HG03571 (cell line): Measurements from ENCODE around the gene RTEL1.

Experiments
- ATAC-seq: cut with Tn5 transposase; IDR thresholded peaks from one replicate; pipeline ENCODE4 v1.9.1; 2021; ENCODE audit not compliant: unreplicated experiment

RTEL1 gene

DNA sequence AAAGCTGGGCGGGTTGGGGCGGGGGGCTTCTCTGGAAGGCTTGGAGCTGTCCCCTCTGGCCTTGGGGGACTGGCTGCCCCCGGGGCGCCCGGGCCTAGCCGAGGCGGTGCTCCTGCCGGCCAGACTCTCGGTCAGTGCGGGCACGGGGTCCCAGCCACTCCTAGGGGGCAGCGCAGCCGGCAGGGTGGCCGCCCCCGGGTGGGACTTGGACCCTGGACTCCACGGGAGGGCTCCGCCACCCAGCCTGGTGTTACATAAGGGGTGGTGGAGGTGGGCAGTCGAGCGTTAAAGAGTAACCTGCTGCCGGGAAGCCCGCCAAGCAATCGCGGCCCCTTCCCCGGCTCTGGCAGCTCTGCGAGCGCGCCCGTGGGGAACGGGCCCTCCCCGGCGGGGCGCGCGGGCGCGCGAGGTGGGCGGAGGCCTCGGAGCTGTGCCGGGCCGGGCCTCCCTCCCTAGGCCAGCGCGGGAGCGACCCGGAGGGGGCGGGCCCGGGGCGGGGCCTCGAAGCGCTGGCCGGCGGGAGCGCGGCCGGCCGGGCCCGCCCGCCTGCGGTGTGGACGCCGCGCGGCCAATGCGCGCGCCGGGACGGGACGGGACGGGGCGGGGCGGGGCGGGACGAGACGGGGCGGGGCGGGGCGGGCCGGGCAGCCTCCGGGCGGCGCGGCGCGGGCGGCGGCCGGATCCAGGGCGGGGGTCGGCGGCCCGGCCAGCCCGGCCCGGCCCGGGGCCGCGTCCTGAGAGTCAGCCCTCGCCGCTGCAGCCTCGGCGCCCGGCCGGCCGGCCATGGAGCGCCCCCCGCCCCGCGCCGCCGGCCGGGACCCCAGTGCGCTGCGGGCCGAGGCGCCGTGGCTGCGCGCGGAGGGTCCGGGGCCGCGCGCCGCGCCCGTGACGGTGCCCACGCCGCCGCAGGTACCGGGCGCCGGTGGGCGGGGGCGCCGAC, 81.3 kb downstream of the RTEL1 start, which contains the start of gene SLC2A4RG:
TSS of gene SLC2A4RG (plus strand) at position 647 of the 940 bp plus-strand sequence. CDS start at position 784, 137 bp downstream.
- ATAC-seq, result no peak

DNA sequence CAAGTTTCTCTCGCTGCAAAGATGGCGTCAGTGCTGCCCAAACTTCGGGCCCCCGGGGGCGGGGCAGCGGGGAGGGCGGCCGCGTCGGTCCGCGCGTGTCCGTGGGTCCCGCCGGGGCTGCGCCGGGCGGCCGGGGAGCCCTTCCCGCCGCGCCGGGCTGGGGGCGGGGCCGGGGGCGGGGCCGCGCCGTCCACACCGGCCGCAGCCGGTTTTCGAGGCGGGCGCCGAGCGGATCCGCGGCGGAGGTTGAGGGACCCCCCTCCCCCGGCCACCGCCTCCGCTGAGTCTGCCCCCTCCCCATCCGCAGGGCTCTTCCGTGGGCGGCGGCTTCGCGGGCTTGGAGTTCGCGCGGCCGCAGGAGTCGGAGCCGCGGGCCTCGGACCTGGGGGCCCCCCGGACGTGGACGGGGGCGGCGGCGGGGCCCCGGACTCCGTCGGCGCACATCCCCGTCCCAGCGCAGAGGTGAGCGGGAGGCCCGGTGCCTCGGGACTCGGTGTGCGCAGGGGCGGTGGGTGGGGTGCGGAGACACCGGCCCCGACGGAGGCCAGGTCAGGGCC, 82.0 kb downstream of the RTEL1 start:
- ATAC-seq, result no peak

DNA sequence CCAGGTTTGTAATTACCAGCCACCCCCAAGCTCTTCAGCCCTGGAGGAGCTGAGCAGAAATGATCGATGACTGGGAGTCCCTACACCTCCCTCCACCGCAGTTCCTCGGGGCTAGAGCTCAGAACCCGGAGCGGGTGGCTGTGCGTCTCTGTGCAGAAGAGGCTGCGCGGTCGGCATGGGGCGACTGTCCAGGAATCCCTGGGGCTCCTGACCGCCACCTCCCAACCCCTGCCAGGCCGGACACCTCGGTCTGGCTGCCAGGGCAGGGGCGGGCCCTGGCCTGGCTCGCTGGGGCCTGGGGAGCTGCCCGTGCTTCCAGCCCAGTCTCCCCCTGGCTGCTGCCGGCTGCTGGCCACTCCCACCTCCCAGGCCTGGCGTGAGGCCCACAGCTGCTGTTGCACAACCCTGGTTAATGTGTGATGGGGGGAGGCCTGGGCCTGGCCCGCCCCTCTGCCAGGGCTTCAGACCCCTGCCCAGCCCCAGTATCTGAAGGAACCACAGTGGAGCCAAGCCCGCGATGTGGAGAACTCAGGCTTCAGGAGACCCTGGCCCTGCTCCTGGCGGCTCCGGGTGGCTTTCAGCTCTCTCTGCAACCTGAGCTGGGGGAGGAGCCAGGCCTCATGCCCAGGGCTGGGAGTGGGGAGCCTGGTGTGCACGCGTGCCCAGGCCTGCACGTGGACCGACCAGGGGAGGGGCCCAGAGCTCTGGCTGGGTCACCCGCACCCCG, 82.7 kb downstream of the RTEL1 start:
- ATAC-seq, result no peak

DNA sequence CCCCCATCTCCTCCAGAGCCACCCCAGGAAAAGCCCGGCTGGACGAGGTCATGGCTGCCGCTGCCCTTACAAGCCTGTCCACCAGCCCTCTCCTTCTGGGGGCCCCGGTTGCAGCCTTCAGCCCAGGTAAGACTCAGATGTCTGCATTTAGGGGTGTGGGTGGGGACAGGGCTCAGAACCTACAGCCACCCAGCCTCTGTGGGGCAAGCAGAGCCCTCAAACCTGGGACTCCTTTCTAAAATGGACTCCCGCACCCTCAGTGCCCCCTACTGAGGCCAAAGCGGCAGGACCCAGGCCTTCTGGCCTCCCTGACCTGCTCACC, 83.2 kb downstream of the RTEL1 start:
- ATAC-seq, result no peak

DNA sequence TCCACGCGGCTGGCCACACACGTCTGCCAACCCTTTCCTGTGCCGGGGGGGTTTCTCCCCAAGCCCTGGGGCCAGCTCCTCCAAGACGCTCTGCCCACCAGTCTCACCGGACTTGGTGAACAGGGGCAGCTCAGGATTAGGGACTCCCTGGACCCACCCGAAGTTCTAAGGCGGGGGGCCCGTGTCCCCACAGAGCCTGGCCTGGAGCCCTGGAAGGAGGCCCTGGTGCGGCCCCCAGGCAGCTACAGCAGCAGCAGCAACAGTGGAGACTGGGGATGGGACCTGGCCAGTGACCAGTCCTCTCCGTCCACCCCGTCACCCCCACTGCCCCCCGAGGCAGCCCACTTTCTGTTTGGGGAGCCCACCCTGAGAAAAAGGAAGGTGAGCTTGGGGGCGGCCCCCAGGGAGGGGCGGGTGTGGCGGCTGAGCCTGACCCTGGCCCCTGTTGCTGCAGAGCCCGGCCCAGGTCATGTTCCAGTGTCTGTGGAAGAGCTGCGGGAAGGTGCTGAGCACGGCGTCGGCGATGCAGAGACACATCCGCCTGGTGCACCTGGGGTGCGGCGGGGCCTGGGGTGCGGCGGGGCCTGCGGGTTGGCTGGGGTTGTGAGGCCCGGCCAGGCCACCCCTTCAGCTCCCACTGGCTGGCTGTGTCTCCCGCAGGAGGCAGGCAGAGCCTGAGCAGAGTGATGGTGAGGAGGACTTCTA, 83.7 kb downstream of the RTEL1 start:
- ATAC-seq, result no peak

DNA sequence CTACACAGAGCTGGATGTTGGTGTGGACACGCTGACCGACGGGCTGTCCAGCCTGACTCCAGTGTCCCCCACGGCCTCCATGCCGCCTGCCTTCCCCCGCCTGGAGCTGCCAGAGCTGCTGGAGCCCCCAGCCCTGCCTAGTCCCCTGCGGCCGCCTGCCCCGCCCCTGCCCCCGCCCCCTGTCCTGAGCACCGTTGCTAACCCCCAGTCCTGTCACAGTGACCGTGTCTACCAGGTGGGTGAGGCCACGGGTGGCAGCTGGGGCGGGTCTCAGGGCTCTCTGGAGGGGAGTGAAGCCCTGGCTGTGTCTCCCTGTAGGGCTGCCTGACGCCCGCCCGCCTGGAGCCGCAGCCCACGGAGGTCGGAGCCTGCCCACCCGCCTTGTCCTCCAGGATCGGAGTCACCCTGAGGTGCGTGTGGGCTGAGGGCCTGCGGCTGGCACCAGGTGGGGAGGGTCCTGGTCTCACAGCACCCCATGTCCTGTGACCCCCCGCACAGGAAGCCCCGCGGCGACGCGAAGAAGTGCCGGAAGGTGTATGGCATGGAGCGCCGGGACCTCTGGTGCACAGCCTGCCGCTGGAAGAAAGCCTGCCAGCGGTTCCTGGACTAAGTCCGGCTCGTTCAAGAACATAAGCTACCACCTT, 84.4 kb downstream of the RTEL1 start:
- no peak for ATAC-seq

DNA sequence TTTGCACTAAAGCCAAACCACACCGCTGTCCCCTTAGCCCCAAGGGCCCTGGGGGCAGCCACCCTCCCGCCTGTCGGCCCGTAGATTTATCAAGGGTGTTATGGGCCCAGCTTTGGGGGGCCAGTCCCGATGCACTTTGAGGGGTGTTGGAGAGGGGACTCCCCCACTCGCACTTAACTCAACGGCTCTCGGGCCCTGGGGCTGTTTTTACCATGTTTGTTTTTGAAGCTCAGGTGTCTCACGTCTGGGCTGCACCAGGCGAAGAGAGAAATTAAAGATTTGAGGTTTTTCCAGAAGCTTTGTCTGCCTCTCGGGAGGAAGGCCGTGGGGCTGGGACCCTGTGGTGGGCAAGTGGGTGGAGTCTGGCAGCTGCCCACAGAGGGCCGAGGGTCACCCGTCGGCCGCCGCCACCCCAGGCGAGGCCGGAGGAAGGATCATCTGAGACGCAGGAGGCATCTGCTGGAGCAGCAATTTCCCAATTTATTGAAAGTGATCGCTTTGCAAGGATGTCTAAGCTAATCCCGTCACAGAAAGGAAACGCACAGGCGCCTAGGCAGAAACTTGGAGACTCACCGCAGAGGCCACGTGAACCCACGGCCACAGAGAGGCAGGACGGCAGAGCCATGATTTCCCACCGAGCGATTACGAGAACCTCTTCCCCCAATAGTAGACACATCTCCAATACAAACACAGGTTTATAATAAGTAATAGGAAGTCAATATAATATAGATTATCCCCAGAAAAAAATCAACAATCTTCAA, 85.3 kb downstream of the RTEL1 start:
- ATAC-seq, result no peak

DNA sequence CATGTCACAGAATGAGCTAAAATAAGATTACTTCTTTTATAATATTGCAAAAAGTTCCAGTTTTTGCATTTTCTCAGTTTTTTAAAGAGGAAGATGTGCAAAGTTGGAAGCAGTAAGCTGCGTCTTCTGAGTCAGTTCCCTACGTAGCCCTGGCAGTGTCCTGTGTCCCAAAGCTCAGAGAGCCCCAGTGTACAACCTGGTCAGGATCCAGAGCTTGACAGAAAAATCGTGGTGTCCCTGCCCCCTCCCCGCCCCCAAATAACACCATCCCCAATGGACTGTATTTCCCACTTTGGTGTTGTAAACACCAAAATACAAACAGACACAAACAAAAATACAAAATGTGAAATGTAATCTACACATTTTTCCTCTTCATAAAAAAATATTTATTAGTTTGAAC, 86.0 kb downstream of the RTEL1 start:
- no peak for ATAC-seq

DNA sequence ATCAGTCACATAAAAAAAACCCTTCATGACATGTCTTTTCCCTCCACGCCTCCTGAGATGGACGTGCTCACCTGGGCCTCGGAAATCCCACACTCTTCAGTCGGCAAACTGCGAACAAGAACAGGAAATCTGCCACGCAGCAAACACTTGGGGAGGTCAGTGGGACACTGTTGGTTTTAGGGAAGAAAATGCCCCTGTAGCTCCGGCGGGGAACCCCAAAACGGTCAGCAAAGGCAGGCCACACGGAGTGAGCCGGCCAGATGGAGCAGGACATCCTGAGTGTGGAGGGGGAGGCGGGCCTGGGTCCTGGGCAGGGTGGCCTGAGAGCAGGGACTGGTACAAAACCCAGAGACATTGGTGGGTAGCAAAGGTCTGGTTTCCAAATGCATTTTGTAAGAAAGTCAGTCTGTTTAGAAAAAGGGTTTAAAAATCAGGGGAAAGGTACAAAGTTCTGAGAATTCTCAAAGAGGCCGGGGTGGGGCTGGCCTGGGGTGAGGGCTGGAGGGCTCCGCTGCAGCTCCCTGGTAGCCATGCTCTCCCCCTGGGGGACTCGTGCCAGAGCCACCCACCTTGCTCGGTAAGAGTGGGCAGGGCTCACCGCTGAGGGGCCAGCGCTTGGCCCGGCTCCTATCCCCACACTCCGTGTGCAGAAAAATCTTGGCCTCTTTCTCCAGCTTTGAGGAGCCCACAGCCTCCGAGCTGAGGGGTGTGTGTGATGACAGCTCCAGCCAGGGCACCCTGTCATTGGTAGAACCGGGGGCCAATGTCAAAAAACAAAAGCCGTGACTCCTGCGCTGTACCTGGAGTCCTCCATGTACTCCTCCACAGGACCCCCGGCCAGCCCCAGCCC, 86.7 kb downstream of the RTEL1 start:
- no peak for ATAC-seq

DNA sequence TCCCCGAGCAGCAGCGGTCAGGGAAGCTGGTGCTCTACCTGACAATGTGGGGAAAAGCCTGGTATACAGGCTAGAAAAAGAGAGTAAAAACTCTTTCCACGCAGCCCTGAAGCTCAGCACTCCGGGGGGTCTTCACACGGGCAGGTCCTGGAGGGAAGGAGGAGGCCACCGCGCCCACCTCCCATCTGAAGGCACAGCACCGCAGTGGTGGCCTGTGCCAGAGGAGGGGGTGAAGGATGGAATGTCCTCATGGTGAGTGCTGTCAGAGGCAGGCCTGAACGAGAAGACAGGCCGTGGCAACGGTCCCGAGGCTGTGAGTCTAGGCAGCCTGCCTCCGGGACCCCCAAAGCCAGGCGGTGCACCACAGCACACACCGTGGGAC, 87.3 kb downstream of the RTEL1 start:
- no peak for ATAC-seq
